ENCODE data around the gene VCAM1. TPM values are rescaled to one million over a fixed set of nuclear protein-coding genes. Genes with fewer than 3 reads are reported as not detected.

VCAM1 gene
- polyA plus RNA-seq, 1 donor from 2014 or later, result 3.2 TPM

DNA sequence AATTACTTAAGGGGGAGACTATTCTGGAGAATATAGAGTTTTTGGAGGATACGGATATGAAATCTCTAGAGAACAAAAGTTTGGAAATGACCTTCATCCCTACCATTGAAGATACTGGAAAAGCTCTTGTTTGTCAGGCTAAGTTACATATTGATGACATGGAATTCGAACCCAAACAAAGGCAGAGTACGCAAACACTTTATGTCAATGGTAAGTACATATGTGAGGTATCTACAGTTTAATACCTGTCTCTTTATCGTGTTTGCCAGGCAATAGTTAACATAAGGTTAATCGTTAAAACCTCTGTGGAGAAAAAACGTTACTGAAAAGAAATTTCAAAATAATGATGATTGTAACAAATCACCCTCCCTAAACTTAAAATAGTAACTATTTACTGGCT is 11.8 kb downstream of the VCAM1 start:
- Histone ChIP-seq H3K79me2 (replicated peaks; ENCODE audit: insufficient read depth, low read length) (no peaks in the 10 kb centered on the region), H3K9ac (ENCODE audit: low read length) (no peak overlapping the region), H3K4me2 (ENCODE audit: low read length) (no peak overlapping the region), H2AFZ (ENCODE audit: low read depth, low read length) (no peak overlapping the region), H3K4me3 (ENCODE audit: low read length) (no peak overlapping the region), H3K9me2 (ENCODE audit: insufficient read depth, low read length) (no peaks in the 10 kb centered on the region), H3K36me3 (ENCODE audit: insufficient read depth, low read length) (no peaks in the 10 kb centered on the region), H3K27me3 (ENCODE audit: insufficient read depth, low read depth, low read length) (no peaks in the 10 kb centered on the region), H3F3A (ENCODE audit: insufficient read depth, low read length, poor library complexity, severe bottlenecking) (no peaks in the 10 kb centered on the region), H3K9me3 (ENCODE audit: low read length) (no peaks in the 10 kb centered on the region), H3K27ac (ENCODE audit: low read length) (no peak overlapping the region), H4K20me1 (ENCODE audit: insufficient read depth) (no peaks in the 10 kb centered on the region)
- TF ChIP-seq EP300 (conservative IDR thresholded peaks at IDR 0.05; ENCODE audit: poor library complexity, severe bottlenecking) (no peak), SMC3 (conservative IDR thresholded peaks at IDR 0.05; ENCODE audit: poor library complexity) (no peak)
- TF ChIP-seq, protein P1, sequence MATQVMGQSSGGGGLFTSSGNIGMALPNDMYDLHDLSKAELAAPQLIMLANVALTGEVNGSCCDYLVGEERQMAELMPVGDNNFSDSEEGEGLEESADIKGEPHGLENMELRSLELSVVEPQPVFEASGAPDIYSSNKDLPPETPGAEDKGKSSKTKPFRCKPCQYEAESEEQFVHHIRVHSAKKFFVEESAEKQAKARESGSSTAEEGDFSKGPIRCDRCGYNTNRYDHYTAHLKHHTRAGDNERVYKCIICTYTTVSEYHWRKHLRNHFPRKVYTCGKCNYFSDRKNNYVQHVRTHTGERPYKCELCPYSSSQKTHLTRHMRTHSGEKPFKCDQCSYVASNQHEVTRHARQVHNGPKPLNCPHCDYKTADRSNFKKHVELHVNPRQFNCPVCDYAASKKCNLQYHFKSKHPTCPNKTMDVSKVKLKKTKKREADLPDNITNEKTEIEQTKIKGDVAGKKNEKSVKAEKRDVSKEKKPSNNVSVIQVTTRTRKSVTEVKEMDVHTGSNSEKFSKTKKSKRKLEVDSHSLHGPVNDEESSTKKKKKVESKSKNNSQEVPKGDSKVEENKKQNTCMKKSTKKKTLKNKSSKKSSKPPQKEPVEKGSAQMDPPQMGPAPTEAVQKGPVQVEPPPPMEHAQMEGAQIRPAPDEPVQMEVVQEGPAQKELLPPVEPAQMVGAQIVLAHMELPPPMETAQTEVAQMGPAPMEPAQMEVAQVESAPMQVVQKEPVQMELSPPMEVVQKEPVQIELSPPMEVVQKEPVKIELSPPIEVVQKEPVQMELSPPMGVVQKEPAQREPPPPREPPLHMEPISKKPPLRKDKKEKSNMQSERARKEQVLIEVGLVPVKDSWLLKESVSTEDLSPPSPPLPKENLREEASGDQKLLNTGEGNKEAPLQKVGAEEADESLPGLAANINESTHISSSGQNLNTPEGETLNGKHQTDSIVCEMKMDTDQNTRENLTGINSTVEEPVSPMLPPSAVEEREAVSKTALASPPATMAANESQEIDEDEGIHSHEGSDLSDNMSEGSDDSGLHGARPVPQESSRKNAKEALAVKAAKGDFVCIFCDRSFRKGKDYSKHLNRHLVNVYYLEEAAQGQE (IDR thresholded peaks at IDR 0.05; ENCODE audit: borderline replicate concordance), result no peak

DNA sequence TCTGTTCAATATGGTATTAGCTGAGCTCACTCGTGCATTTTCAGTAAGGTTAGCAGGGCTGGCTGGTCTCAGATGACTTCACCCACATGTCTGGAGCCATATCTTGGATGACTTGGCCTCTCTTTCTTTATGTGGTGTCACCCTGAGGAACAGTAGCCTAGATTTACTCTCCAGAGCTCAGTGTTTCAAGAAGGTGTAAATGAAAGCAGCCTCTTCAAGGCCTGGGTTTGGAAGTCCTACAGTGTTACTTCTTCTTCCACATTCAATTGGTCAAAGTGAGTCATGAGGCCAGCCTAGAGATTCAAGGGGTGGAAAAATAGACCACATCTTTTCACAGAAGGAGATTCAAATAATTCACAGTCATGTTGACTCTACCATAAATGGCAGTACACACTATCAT is 12.2 kb downstream of the VCAM1 start:
- H3K4me3 ChIP-seq (ENCODE audit: low read length), result no peak overlapping the region
- no peaks in the 10 kb centered on the region for H3K9me2 ChIP-seq (ENCODE audit: insufficient read depth, low read length)
- no peak overlapping the region for H3K9ac ChIP-seq (ENCODE audit: low read length)
- H3K27ac ChIP-seq (ENCODE audit: low read length), result no peak overlapping the region
- H3K27me3 ChIP-seq (ENCODE audit: insufficient read depth, low read depth, low read length), result no peaks in the 10 kb centered on the region
- TF ChIP-seq, protein P2, sequence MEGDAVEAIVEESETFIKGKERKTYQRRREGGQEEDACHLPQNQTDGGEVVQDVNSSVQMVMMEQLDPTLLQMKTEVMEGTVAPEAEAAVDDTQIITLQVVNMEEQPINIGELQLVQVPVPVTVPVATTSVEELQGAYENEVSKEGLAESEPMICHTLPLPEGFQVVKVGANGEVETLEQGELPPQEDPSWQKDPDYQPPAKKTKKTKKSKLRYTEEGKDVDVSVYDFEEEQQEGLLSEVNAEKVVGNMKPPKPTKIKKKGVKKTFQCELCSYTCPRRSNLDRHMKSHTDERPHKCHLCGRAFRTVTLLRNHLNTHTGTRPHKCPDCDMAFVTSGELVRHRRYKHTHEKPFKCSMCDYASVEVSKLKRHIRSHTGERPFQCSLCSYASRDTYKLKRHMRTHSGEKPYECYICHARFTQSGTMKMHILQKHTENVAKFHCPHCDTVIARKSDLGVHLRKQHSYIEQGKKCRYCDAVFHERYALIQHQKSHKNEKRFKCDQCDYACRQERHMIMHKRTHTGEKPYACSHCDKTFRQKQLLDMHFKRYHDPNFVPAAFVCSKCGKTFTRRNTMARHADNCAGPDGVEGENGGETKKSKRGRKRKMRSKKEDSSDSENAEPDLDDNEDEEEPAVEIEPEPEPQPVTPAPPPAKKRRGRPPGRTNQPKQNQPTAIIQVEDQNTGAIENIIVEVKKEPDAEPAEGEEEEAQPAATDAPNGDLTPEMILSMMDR (IDR thresholded peaks at IDR 0.05; ENCODE audit: poor library complexity, severe bottlenecking), result no peak
- no peak for TF ChIP-seq POLR2AphosphoS5 (IDR thresholded peaks at IDR 0.05)
- TF ChIP-seq, protein P1 (IDR thresholded peaks at IDR 0.05; ENCODE audit: borderline replicate concordance), result no peak
- H3F3A ChIP-seq (ENCODE audit: insufficient read depth, low read length, poor library complexity, severe bottlenecking), result no peaks in the 10 kb centered on the region
- H3K9me3 ChIP-seq (ENCODE audit: low read length), result no peaks in the 10 kb centered on the region
- H4K20me1 ChIP-seq (ENCODE audit: insufficient read depth), result no peaks in the 10 kb centered on the region
- no peak overlapping the region for H3K4me2 ChIP-seq (ENCODE audit: low read length)
- no peak overlapping the region for H2AFZ ChIP-seq (ENCODE audit: low read depth, low read length)
- H3K79me2 ChIP-seq (replicated peaks; ENCODE audit: insufficient read depth, low read length), result no peaks in the 10 kb centered on the region
- H3K36me3 ChIP-seq (ENCODE audit: insufficient read depth, low read length), result no peaks in the 10 kb centered on the region

All from neural cell (in vitro differentiated cells).